OCI-LY3 (cell line): ENCODE data around the gene SLC4A7.
"Not testable (repeated sequence)": the region's sequence is repeated elsewhere in the genome, so short reads cannot be mapped to it uniquely, and the experiment has no call there.

Source experiments
- H2AFZ ChIP-seq: fragments of 200-600, 300-600 bp; shearing (Covaris generic); 2 replicates; pipeline ENCODE4 v1.6.0; 2014; ENCODE audit warnings: antibody characterized with exemption, low read depth, low read length
- H3K27ac ChIP-seq: fragments of 200-600, 300-600 bp; sonication (generic); 2 replicates; pipeline ENCODE4 v1.5.1; 2014; ENCODE audit warnings: mild to moderate bottlenecking, low read length, moderate library complexity, mixed read lengths
- H3K27me3 ChIP-seq: fragments of 200-600, 300-600 bp; sonication (generic); 2 replicates; pipeline ENCODE4 v1.6.1; 2014; ENCODE audit warnings: low read depth, low read length, mixed read lengths
- H3K36me3 ChIP-seq: fragments of 200-600, 300-600 bp; sonication (generic); replicated peaks from 2 replicates; pipeline ENCODE3; 2014; ENCODE audit warnings: low read depth, low read length, mixed read lengths
- H3K4me1 ChIP-seq: fragments of 300-600, 200-600 bp; sonication (generic); 2 replicates; pipeline ENCODE4 v1.6.1; 2014; ENCODE audit warnings: low read length, mixed read lengths
- H3K4me2 ChIP-seq: fragments of 200-600, 300-600 bp; sonication (generic); 2 replicates; pipeline ENCODE4 v1.6.1; 2014; ENCODE audit warnings: low read length, mixed read lengths
- H3K4me3 ChIP-seq: fragments of 300-600, 200-600 bp; sonication (generic); 2 replicates; pipeline ENCODE4 v1.5.1; 2014; ENCODE audit warnings: antibody characterized with exemption, mild to moderate bottlenecking, low read length, moderate library complexity
- H3K79me2 ChIP-seq: fragments of 300-600, 200-600 bp; shearing (Covaris generic); 2 replicates; pipeline ENCODE4 v1.6.1; 2014; ENCODE audit warnings: mild to moderate bottlenecking, low read length, mixed read lengths
- H3K9ac ChIP-seq: fragments of 300-600, 200-600 bp; shearing (Covaris generic); 2 replicates; pipeline ENCODE4 v1.6.0; 2014; ENCODE audit warnings: mild to moderate bottlenecking, low read length, moderate library complexity
- H3K9me3 ChIP-seq: fragments of 200-600, 300-600 bp; shearing (Covaris generic); 2 replicates; pipeline ENCODE4 v1.6.1; 2014; ENCODE audit warnings: low read length, mixed read lengths; ENCODE audit not compliant: insufficient read depth
- H4K20me1 ChIP-seq: fragments of 200-600, 300-600 bp; sonication (generic); 2 replicates; pipeline ENCODE4 v1.6.1; 2016; ENCODE audit warnings: low read length, mixed read lengths; ENCODE audit not compliant: insufficient read depth
- CTCF ChIP-seq: fragments of 200-600, 300-600 bp; sonication (generic); IDR thresholded peaks from 2 replicates; pipeline ENCODE4 v1.5.1; 2014; ENCODE audit warnings: antibody characterized with exemption, low read length, low read depth
- EZH2phosphoT487 ChIP-seq: fragments of 200-600 bp; shearing (Covaris generic); IDR thresholded peaks from 2 replicates; pipeline ENCODE4 v1.6.1; 2018; ENCODE audit warnings: antibody characterized with exemption, mixed run types, low read depth

SLC4A7 gene

GRCh38 chr3:27484015-27484844, at the start of gene SLC4A7:
Gene SLC4A7, minus strand, starts transcription at chr3:27484384. Its CDS starts 258 bp downstream, at chr3:27484126.
- H3K36me3 ChIP-seq, result peaks cover 26% of the 10 kb centered on the region
- H3K79me2 ChIP-seq, result peaks cover 50% of the 10 kb centered on the region
- H2AFZ ChIP-seq, result peak within 1 kb of the TSS; percentile 75
- no peaks in the 10 kb centered on the region for H3K27me3 ChIP-seq
- TF ChIP-seq EZH2phosphoT487 (no peak), CTCF (no peak)
- peak within 1 kb of the TSS; percentile 93 for H3K4me3 ChIP-seq
- H3K27ac ChIP-seq, result peak within 1 kb of the TSS; percentile 76
- peaks cover 31% of the 10 kb centered on the region for H4K20me1 ChIP-seq
- no peaks in the 10 kb centered on the region for H3K9me3 ChIP-seq
- H3K4me2 ChIP-seq, result peak within 1 kb of the TSS; percentile 87
- H3K9ac ChIP-seq, result peak within 1 kb of the TSS; percentile 96
- peaks cover 34% of the 10 kb centered on the region for H3K4me1 ChIP-seq

- Histone ChIP-seq H3K4me3 (no peak overlapping the region), H3K27ac (no peak overlapping the region; the same call in 1 of the 2 replicates), H3K36me3 (no peaks in the 10 kb centered on the region), H3K4me2 (peak overlapping the region; percentile 39), H3K4me1 (peaks cover 41% of the 10 kb centered on the region), H3K9me3 (no peaks in the 10 kb centered on the region), H4K20me1 (no peaks in the 10 kb centered on the region), H2AFZ (no peak overlapping the region), H3K79me2 (no peaks in the 10 kb centered on the region), H3K27me3 (no peaks in the 10 kb centered on the region), H3K9ac (0 out of 2 replicates have a peak overlapping the region, but pooled peaks have one; percentile 4)
- no peak for TF ChIP-seq CTCF
- TF ChIP-seq EZH2phosphoT487, result no peak
Measured at GRCh38 chr3:27533261-27533607, 49.0 kb upstream of the SLC4A7 start.

GRCh38 chr3:27532426-27533260, 48.5 kb upstream of the SLC4A7 start:
- H2AFZ ChIP-seq, result no peak overlapping the region
- TF ChIP-seq CTCF, result no peak
- no peak for TF ChIP-seq EZH2phosphoT487

GRCh38 chr3:27531193-27531751, 47.1 kb upstream of the SLC4A7 start:
- H3K4me1 ChIP-seq, result peaks cover 59% of the 10 kb centered on the region
- not testable (repeated sequence) for H3K79me2 ChIP-seq, H3K4me2 ChIP-seq, H3K27me3 ChIP-seq, H2AFZ ChIP-seq, H3K9ac ChIP-seq, H3K27ac ChIP-seq, H3K4me3 ChIP-seq, H3K9me3 ChIP-seq, H3K36me3 ChIP-seq, H4K20me1 ChIP-seq

More at GRCh38 chr3:27532426-27533260, 48.5 kb upstream of the SLC4A7 start:
- Histone ChIP-seq H3K4me2 (peak overlapping the region; percentile 39), H3K9me3 (no peaks in the 10 kb centered on the region), H3K27me3 (no peaks in the 10 kb centered on the region), H4K20me1 (no peaks in the 10 kb centered on the region), H3K4me1 (peaks cover 47% of the 10 kb centered on the region), H3K9ac (no peak overlapping the region), H3K79me2 (no peaks in the 10 kb centered on the region), H3K36me3 (no peaks in the 10 kb centered on the region), H3K27ac (no peak overlapping the region), H3K4me3 (no peak overlapping the region)
